GM12874 (cell line): ENCODE data around the gene ILK.

Experiments
- CTCF ChIP-seq: IDR thresholded peaks from 2 replicates; pipeline ENCODE4 v1.5.1; 2011; ENCODE audit warnings: low read depth, mild to moderate bottlenecking, control low read depth, low read length, moderate library complexity; ENCODE audit not compliant: insufficient read depth

ILK gene

GRCh38 chr11:6631361-6631890, 27.9 kb downstream of the ILK start:
- TF ChIP-seq CTCF, result no peak

GRCh38 chr11:6632116-6633073, 28.8 kb downstream of the ILK start:
- no peak for TF ChIP-seq CTCF

- no peak for TF ChIP-seq CTCF
Measured at GRCh38 chr11:6633422-6634408, 30.1 kb downstream of the ILK start.

- TF ChIP-seq CTCF, result no peak
Measured at GRCh38 chr11:6634534-6634933, 31.0 kb downstream of the ILK start.

GRCh38 chr11:6635082-6635932, 31.7 kb downstream of the ILK start:
- no peak for TF ChIP-seq CTCF

- TF ChIP-seq CTCF, result no peak
Measured at GRCh38 chr11:6636480-6636879, 32.9 kb downstream of the ILK start.
